ENCODE measurements around the gene OR4F6.

OR4F6 gene, protein sequence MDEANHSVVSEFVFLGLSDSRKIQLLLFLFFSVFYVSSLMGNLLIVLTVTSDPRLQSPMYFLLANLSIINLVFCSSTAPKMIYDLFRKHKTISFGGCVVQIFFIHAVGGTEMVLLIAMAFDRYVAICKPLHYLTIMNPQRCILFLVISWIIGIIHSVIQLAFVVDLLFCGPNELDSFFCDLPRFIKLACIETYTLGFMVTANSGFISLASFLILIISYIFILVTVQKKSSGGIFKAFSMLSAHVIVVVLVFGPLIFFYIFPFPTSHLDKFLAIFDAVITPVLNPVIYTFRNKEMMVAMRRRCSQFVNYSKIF

DNA sequence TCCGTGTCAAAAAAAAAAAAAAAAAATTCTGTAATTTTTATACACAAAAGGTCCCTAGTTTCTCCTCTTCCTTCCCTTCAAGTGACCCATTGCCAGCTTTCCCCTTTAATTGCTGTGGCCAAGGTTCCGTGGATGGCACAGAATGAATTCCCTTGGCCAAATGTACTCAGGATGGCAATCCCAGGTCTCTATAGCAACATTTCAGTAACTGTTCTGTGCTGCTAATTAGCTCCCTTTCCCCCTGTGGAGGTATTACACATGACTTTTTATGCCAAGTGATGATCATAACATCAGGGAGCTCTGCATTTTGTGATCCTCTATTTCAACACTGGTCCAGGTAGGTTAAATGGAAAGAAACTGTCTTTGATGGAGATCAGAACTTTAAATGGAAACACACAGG lies at the start of gene OR4F6:
OR4F6 (plus strand) TSS at position 301 of the 400 bp plus-strand sequence. CDS start 2,211 bp downstream, outside the sequence.
- TF ChIP-seq, protein P1, sequence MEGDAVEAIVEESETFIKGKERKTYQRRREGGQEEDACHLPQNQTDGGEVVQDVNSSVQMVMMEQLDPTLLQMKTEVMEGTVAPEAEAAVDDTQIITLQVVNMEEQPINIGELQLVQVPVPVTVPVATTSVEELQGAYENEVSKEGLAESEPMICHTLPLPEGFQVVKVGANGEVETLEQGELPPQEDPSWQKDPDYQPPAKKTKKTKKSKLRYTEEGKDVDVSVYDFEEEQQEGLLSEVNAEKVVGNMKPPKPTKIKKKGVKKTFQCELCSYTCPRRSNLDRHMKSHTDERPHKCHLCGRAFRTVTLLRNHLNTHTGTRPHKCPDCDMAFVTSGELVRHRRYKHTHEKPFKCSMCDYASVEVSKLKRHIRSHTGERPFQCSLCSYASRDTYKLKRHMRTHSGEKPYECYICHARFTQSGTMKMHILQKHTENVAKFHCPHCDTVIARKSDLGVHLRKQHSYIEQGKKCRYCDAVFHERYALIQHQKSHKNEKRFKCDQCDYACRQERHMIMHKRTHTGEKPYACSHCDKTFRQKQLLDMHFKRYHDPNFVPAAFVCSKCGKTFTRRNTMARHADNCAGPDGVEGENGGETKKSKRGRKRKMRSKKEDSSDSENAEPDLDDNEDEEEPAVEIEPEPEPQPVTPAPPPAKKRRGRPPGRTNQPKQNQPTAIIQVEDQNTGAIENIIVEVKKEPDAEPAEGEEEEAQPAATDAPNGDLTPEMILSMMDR (IDR thresholded peaks at IDR 0.05): no peak

DNA sequence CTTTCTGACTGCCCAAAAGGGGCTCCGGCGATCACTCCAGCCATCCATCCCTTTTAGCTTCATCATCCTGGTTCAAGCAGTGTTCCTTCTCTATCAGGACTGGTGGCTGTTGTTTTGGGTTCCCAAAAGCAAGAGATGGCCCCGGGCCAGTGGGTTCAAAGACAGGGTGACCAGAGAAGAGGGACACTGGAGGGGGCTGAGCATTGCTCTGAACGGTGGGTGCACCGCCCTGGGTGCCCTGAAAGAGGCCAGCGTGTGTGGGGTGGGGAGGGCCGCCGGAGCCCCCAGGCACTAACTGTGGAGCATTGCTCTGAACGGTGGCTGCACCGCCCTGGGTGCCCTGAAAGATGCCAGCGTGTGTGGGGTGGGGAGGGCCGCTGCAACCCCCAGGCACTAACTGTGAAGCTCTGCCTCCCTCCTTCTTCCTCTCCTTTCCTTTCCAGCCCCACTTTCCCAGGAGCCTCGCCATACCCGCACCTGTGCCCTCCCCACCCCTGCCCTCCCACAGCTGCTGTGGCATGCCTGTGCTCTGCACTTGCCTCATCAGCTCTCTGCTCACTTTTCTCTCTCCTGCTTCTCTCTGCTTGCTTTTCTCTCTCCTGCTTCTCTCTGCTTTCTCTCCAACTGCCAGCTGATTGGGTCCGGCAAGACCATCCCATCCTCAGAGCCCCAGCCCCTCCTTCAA lies 37.4 kb upstream of the OR4F6 start:
- TF ChIP-seq, protein P1 (IDR thresholded peaks at IDR 0.05): no peak

DNA sequence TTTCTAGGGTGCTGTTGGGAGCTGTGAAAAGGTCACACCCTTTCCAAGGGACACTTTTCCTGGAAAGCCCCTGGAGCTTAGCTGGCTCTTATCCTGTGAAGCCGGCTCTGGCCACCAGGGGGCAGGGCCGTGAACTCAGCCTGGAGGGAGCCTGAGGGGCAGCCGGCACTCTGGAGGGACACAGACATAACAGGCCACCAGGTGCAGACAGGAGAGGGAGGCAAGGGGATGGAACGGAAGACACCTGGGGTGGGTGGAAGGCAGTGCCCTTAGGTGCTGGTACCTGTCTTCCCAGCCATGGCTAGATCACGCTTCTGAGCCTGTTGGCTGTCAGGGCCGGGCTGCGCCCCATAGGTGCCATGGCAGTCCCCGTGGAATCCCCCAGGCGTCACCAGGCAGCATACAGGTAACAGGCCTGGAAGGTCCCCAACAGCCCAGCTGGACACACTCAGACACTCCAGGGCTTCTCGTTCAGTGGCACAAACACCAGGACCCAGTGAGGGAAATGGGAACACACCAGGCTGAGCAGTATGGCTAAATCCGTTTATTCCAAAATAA lies 36.1 kb upstream of the OR4F6 start:
- TF ChIP-seq, protein P1 (IDR thresholded peaks at IDR 0.05): peak; percentile 29; the same call in 1 of the 2 replicates

DNA sequence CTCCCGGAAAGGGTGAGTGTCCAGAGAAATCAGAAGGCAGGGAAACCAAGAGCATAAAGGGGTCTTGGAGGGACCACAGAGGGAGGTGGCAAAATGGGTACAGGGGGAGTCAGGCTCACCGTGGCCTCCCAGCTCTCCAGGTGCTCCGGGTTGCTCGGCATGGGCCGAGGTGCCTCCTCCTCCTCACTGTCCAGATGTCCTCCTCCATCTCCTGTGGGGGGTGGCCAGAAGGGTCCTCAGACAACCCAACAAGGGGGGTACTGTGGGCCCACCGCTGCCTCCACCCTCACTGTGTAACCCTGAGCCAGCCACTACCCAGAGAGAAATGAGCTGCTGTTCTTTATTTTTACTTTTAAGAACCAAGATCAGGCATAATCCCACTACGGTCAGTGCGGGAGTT lies 30.4 kb upstream of the OR4F6 start:
- TF ChIP-seq, protein P1 (IDR thresholded peaks at IDR 0.05): no peak

DNA sequence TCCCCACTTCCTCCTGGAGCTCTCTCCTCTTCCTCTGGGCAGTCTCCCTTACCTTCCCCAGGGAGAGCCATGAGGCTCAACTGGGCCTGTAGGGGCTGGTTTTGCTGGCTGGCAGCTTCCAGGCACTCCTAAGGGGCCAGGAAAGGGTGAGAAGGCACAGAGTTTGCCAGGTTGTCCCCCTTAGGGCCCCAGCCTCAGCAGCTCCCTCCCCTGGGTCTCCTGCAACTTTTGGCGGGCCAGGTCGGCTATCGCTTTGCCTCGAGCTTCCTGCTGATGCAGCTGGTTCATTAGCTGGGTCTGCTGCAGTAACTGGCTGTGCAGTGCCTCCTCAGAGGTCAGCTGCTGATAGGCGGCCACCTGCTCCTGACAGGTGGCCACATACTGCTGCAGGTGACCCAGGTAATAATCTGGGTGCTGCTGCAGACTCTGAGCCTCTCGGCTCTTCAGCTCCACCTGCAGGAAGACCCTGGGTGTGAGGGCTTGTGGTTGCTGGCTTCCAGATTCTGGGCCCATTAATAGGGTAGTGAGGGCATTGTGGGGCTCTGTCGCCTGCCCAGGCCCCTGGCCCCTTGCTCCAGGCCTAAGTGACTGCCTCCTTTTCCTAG lies 29.7 kb upstream of the OR4F6 start:
- TF ChIP-seq, protein P1 (IDR thresholded peaks at IDR 0.05): peak; percentile 20; the same call in 1 of the 2 replicates

DNA sequence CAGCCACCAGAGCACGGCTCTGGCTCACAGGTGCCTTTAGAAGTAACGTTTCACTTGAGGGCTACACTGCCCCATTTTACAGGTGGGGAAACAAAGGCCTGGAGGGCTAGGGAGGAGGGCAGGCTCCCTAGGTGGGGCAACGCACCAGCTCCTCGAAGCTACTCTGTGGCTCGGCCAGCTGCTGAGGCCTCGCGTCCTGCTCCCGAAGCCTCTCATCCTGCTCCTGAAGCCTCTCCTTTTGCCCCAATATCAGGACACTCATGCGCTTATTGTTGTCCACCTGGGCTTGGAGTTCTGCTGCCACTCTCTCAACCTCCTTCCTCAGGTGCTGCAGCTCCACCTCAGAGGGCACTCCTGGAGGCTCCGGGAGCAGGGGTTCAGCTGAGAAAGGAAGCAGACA lies 28.2 kb upstream of the OR4F6 start:
- TF ChIP-seq, protein P1 (IDR thresholded peaks at IDR 0.05): no peak

DNA sequence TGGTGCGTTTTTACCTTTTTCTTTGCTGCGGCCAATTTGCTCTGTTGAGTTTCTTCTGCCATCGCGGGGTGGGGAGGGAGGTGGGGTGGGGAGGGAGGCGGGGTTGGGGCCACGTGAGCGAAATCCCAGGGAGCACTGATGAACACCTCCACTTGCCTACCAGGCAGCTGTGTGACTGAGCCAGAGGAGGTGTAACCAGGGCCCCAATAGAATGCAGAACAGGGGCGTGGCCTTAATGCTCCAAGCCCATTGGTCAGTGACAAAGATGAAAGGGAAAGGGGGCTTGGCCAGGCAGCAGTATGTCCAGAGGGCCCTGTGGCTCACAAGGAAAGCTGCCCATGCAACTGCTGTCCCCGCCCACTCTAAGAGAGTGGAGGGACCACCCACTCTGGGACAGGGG lies 21.4 kb upstream of the OR4F6 start:
- TF ChIP-seq, protein P1 (IDR thresholded peaks at IDR 0.05): no peak

Measured in LNCAP (cell line).